ENCODE data around the gene GPX3.

Gene GPX3

GRCh38 chr5:151058301-151058700, 37.9 kb downstream of the GPX3 start:
- no peak for DNase-seq

- no peak for DNase-seq
Measured at GRCh38 chr5:151058891-151059489, 38.6 kb downstream of the GPX3 start.

DNA sequence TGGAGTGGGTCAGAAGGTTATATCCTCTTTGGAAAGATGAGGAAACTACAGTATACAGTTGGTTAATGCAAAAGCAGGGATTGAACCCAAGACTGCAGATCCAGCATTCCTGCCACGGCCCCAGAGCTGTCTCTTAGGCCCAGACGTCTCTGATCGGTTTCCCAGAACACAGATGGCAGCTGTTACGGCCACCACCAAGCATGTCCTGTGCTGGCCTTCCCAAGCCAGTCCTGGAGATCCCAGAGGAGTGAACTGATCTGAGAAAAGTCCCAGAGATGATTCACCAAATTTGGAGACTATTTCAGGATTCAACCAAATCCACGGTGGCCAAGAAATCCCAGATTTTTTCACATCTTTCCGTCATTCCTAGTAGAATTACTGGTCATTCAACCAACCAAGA, 40.4 kb downstream of the GPX3 start:
- DNase-seq, result no peak

DNA sequence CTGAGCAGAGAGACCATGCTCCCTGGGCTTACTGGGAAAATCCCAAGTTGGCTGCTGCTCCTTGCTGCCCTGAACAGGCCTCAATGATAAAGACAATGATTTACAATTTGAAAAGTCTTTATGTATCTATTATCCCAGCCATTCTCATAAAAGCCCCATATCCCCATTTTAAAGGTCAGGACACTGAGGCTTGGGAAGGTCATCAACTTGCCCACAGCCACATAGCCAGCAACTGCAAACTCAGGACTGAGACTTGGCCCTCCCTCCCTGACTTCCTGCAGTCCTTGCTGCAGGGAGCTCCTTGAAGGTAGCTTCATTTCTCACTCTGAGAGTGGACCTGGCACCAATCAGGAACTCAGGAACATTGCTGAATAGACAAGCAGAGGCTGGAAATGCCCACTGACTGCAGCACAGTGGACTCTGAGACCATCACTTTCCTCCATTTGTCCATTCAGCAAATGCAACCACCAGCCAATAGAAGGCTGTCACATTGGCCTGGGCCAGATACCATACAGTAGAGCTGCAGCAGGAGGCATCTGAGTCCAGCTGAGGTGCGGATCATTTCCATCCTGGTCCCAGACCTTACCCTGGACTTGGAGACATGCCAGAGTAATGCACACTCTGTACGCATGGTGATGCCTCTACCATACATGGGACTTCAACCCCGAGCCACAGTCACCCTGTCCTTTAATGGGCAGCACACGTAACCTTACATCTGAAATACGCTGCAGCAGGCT, 42.2 kb downstream of the GPX3 start:
- DNase-seq, result no peak

GRCh38 chr5:151063142-151063989, 43.0 kb downstream of the GPX3 start:
- no peak for DNase-seq

- DNase-seq, result no peak
Measured at GRCh38 chr5:151064916-151065499, 44.6 kb downstream of the GPX3 start.

DNA sequence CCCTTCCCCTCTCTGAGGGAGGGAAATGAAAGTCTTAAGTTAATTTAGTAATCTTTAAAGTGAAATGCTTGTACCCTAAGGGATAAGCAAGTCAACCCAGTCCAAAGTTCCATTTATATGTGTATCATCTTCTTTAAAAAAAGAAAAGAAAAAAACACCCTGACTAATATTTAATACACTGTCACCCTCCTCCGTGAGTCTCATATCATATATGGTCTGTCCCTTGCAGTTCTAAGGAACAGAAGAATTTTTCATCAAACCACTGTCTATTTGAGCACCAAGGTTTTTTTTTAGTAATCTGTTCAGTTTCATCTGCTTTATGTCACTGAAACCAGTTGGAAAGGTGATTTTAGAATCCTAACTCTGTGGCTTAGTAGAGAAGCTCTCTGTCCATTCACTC, 45.2 kb downstream of the GPX3 start:
- no peak for DNase-seq

DNA sequence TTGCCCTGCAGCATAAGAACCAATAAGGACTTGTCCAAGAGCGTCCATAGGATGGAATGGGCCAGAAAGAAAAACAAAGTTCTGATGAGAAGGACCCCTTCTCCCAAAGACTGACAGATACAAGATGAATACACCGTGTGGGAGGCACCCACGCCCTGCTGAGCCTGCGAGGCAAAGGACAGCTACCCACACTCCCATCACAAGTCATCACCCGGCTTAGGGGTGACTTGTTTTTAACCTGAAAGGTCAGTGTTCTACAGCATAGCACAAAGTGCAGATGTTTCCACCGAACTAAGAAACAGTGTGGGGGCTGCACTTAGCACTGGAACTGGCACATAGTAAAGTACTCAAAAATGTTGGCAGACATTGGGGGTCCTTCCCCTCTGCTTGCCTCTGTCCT, 46.5 kb downstream of the GPX3 start:
- no peak for DNase-seq

GRCh38 chr5:151067632-151068432, 47.4 kb downstream of the GPX3 start:
- no peak for DNase-seq

DNA sequence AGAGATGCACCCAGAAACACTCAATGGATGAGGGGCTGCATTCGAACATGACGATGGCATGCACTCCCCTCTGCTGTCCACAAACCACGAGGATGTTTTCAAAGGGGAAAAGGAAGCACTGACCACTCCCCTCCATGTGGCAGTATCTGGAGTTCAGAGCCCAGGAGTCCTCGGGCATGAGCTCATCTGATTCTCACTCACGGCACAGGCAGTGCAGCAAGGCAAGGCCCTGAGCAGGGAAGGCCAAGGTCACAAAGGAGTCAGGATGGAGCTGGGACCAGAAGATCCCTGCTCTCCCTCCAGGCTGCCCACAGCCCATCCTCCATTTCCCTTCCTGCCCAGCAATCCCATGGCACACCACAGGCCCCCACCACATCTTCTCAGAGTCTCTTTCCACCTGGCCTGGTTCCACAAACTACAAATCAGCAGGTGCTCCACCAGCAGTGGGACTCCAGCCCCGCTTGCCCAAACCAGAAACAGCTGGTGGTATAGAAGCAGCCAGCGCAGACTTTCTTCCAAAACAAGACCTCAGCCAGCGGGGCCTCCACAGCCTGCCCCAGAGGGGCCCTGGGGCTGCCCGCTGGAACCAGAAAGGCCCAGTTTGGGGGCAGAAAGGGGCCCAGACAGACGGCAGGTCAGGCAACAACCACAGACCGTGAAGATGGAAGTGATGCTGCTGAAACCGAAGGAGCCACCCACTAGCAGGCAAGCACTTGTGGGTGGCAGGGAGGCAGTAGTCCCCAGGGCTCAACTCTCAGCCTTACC, 48.2 kb downstream of the GPX3 start:
- DNase-seq, result peak; percentile 42

DNA sequence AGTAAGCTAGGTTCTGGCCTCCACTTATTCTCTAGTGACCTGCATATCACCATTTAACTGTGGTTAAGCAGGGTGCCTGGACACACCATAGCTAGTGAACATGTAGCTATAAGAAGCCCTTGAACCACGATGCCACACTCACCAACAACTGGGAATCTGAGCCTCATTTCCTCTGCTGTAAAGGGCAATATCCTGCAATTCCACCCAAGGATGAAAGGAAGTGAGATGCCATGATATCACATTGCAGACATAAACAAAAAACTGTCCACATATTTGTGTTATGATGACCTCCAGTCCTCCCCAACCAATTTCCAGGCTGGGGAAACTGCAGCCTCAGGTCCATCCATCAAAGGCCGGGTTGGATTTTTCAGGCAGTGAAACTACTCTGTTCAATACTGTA, 50.1 kb downstream of the GPX3 start:
- DNase-seq, result no peak

DNA sequence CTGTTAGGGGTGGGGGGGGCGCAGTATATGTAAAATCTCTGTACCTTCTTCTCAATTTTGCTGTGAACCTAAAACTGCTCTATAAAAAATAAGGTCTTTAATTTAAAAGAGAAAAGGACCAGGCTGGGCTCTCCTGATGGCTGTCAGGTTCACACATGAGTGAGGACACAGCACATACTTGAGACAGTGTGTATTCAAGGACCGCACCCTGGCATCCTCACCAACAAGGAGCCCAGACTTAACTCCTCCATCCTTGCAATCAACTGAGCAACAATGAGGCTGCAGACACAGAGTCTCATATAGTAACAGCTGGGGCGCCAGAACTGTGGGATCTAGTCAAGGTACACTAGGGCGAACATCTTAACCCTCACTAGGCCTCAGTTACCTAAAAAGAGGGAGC, 50.6 kb downstream of the GPX3 start:
- DNase-seq, result no peak

DNA sequence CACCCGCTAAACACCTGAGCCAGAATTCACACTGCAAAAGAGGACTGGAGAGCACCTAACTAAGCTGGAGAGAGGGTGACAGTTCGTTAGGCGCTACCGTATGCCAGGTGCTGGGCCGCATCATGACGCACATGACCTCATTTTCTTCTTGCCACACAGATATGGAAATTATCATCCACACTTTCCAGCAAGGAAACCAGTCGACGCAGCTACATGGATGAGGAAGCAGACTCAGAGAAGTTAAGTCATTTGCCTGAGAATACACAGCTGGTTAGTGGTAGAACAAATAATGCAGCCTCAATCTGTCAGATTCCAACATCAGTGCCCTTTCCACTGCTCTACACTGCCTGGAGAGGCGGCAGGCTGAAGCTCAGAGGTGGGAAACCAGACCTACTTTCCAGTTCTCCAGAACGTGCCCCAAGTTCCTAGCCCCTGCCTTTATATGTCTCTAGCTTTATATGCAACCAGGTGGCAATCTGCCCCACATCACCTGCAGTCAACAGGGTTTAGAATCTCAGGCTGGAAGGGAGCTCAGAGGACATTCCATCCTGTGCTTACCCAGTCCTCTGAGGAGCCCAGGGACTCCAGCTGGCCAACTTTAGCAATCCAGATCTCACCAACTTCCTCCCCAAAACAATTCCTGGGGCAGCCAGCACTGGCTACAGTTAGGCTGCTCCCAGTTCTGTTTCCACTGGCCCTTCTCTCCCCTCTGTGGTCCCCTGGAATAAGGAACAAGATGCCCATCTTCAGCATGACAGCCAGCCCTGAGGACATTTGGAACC, 51.6 kb downstream of the GPX3 start:
- no peak for DNase-seq

- no peak for DNase-seq
Measured at GRCh38 chr5:151072630-151073025, 52.2 kb downstream of the GPX3 start.

DNA sequence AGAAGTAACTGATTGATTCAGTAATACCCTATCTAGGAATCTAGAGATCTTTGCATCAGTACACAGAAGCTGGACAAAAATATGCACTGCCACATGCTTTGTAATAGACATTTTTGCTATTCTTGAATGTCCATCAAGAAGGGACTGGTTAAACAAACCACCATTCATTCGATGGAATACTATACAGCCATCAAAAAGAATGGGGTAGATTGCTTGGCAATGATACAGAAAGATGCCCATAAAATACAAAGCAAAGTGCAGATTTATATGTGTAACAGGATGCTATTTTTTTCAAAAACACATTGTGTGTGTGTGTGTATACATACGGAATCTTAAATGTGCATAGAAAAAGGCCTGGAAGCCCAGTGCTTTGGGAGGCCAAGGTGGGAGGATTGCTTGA, 52.9 kb downstream of the GPX3 start:
- no peak for DNase-seq

DNA sequence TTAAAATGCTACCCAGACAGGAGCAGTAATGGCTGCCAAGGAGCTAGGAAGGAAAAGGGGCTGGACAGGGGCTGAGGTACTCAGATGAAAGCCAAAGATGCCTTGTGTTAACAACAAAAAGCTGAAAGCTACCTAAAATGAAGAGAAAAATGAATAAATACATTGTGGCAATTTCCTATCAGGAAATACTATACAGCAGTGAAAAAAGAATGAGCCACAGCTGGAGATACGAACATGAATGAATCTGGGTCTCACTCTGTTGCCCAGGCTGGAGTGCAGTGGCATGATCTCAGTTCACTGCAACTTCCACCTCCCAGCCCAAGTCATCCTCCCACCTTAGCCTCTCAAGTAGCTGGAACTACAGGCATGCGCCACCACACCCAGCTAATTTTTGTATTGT, 54.2 kb downstream of the GPX3 start:
- no peak for DNase-seq

GRCh38 chr5:151075698-151076331, 55.4 kb downstream of the GPX3 start:
- DNase-seq, result no peak

GRCh38 chr5:151076616-151077015, 56.2 kb downstream of the GPX3 start:
- DNase-seq, result no peak

GRCh38 chr5:151077419-151077818, 57.0 kb downstream of the GPX3 start:
- no peak for DNase-seq

DNA sequence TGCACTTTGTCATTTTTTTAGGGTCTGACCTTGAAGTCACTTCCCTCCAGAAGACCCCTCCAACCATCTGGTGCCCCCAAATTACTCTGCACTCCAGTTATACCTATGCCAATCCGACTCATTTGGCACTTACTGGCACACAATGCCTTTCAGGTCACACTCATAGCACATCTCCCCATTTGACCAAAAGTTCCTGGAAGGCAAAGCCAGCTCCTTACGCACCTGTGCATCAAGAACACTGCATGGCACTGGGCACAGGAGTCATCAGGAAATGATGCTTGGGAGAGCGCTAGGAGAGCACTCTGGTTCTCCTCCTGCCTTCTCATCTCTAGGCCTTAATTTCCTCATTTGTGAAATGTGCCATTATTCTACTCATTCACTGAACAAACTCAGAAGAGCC, 57.6 kb downstream of the GPX3 start:
- DNase-seq, result no peak
